ENCODE measurements around the gene HDAC4. TPM values are rescaled to one million over a fixed set of nuclear protein-coding genes. Genes with fewer than 3 reads are reported as not detected.
A peak's percentile ranks its signal among the peaks of the same experiment; 100 is the strongest.

Gene HDAC4
- total and polyA plus RNA-seq, 9 of the 15 experiments (the other 6 are each of a cell fraction or from before 2014, with no cell fraction given): 0.11 to 20.2 (median 4.0) TPM

DNA sequence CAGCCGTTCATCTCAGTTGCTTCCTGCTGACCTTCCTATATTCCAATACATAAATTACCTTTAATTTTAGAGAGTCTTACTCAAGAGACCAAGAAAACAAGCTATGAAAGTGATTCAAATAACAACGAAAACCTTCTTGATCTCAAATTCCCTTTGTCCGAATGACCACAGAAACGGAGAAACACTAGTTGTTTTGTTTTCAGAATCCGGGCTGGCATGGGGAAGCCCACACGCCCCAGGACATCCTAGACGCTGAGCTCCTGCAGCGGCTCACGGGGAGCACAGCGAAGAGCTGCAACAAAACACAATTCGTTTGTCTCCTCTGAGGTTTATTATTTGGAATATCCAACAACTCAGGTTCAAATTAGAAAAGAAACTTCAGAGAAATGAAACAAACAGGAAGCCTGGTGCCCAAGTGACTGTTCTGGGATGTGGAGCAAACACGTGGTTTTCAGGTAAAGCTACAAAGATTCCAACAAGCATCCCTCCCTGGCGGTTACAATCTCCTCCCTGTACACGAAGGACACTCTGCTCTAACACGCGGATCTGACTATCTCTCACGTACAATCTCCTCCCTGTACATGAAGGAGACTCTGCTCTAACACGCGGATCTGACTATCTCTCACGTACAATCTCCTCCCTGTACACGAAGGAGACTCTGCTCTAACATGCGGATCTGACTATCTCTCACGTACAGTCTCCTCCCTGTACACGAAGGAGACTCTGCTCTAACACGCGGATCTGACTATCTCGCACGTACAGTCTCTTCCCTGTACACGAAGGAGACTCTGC lies 315.4 kb downstream of the HDAC4 start (continued):
- TF ChIP-seq, protein P1, sequence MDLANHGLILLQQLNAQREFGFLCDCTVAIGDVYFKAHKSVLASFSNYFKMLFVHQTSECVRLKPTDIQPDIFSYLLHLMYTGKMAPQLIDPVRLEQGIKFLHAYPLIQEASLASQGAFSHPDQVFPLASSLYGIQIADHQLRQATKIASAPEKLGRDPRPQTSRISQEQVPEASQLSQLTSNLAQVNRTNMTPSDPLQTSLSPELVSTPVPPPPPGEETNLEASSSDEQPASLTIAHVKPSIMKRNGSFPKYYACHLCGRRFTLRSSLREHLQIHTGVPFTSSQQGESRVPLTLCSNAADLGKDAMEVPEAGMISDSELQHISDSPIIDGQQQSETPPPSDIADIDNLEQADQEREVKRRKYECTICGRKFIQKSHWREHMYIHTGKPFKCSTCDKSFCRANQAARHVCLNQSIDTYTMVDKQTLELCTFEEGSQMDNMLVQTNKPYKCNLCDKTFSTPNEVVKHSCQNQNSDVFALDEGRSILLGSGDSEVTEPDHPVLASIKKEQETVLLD (IDR thresholded peaks at IDR 0.05): no peak
- TF ChIP-seq, protein P2, sequence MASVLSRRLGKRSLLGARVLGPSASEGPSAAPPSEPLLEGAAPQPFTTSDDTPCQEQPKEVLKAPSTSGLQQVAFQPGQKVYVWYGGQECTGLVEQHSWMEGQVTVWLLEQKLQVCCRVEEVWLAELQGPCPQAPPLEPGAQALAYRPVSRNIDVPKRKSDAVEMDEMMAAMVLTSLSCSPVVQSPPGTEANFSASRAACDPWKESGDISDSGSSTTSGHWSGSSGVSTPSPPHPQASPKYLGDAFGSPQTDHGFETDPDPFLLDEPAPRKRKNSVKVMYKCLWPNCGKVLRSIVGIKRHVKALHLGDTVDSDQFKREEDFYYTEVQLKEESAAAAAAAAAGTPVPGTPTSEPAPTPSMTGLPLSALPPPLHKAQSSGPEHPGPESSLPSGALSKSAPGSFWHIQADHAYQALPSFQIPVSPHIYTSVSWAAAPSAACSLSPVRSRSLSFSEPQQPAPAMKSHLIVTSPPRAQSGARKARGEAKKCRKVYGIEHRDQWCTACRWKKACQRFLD (CRISPR knock-in tag; IDR thresholded peaks at IDR 0.05): 0 out of 2 replicates have a peak, but pooled peaks have one; percentile 11
- TF ChIP-seq L3MBTL2 (IDR thresholded peaks at IDR 0.05) (peak; percentile 38; the same call in 1 of the 2 replicates), ZNF431 (CRISPR knock-in tag; IDR thresholded peaks at IDR 0.05) (0 out of 2 replicates have a peak, but pooled peaks have one; percentile 14), CBX2 (IDR thresholded peaks at IDR 0.05; ENCODE audit: insufficient read depth, low read length, poor library complexity, severe bottlenecking) (no peak), TEAD4 (IDR thresholded peaks at IDR 0.05; ENCODE audit: low read length) (peak; percentile 26; the same call in 1 of the 2 replicates), TEAD4 (CRISPR knock-in tag; IDR thresholded peaks at IDR 0.05; ENCODE audit: borderline replicate concordance) (no peak), HES1 (IDR thresholded peaks at IDR 0.05; ENCODE audit: low read depth) (no peak), ZNF589 (CRISPR knock-in tag; IDR thresholded peaks at IDR 0.05; ENCODE audit: low read depth) (0 out of 2 replicates have a peak, but pooled peaks have one; percentile 3)
- TF ChIP-seq, protein P3, sequence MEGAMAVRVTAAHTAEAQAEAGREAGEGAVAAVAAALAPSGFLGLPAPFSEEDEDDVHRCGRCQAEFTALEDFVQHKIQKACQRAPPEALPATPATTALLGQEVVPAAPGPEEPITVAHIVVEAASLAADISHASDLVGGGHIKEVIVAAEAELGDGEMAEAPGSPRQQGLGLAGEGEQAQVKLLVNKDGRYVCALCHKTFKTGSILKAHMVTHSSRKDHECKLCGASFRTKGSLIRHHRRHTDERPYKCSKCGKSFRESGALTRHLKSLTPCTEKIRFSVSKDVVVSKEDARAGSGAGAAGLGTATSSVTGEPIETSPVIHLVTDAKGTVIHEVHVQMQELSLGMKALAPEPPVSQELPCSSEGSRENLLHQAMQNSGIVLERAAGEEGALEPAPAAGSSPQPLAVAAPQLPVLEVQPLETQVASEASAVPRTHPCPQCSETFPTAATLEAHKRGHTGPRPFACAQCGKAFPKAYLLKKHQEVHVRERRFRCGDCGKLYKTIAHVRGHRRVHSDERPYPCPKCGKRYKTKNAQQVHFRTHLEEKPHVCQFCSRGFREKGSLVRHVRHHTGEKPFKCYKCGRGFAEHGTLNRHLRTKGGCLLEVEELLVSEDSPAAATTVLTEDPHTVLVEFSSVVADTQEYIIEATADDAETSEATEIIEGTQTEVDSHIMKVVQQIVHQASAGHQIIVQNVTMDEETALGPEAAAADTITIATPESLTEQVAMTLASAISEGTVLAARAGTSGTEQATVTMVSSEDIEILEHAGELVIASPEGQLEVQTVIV (CRISPR knock-in tag; IDR thresholded peaks at IDR 0.05; ENCODE audit: borderline replicate concordance): no peak
- TF ChIP-seq, protein P4, sequence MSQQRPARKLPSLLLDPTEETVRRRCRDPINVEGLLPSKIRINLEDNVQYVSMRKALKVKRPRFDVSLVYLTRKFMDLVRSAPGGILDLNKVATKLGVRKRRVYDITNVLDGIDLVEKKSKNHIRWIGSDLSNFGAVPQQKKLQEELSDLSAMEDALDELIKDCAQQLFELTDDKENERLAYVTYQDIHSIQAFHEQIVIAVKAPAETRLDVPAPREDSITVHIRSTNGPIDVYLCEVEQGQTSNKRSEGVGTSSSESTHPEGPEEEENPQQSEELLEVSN (IDR thresholded peaks at IDR 0.05; ENCODE audit: borderline replicate concordance in 1 of 2, extremely low read depth in 1 of 2, insufficient read depth in 1 of 2, insufficient read length in 1 of 2, low read depth in 1 of 2, low read length in 1 of 2, poor library complexity in 1 of 2, severe bottlenecking in 1 of 2): peak; percentile 33 to 58
